WTC11 (cell line): Measurements from ENCODE around the gene CD8A. TPM values are rescaled to one million over a fixed set of nuclear protein-coding genes. Genes with fewer than 3 reads are reported as not detected.

Source experiments
- ATAC-seq: fragments of 200-7000 bp; cut with Tn5 transposase; 2 replicates; pipeline ENCODE4 v1.10.0; 2021; ENCODE audit warnings: mild to moderate bottlenecking, moderate library complexity
- CTCF ChIA-PET: fragments of 300-600 bp; sonication (Branson Sonifier 250); formaldehyde crosslinking; loops from one replicate; lab custom pipeline; 2021; ENCODE audit warnings: antibody characterized with exemption; lab: Charles Lee
- POLR2A ChIA-PET: fragments of 350-600 bp; sonication (Branson Sonifier 250); formaldehyde crosslinking; loops from one replicate; lab custom pipeline; 2021; ENCODE audit warnings: antibody characterized with exemption; lab: Charles Lee
- DNase-seq: peaks from one replicate; pipeline ENCODE4 v3.0.0; 2021; ENCODE audit warnings: low spot score
- H3K27ac Mint-ChIP-seq: 2 replicates; pipeline ENCODE4 v1.8.0; 2021; ENCODE audit warnings: mixed read lengths
- H3K27me3 Mint-ChIP-seq: 2 replicates; pipeline ENCODE4 v1.8.0; 2021; ENCODE audit warnings: low read depth, mild to moderate bottlenecking, moderate library complexity, mixed read lengths
- H3K36me3 Mint-ChIP-seq: 2 replicates; pipeline ENCODE4 v1.8.0; 2021; ENCODE audit warnings: mixed read lengths
- H3K4me1 Mint-ChIP-seq: 2 replicates; pipeline ENCODE4 v1.8.0; 2022; ENCODE audit warnings: mixed read lengths
- H3K4me3 Mint-ChIP-seq: 2 replicates; pipeline ENCODE4 v1.8.0; 2021; ENCODE audit warnings: mild to moderate bottlenecking, moderate library complexity, mixed read lengths
- H3K9me3 Mint-ChIP-seq: 2 replicates; pipeline ENCODE4 v1.8.0; 2021; ENCODE audit warnings: mixed read lengths
- ARID4B ChIP-seq: sonication (generic); formaldehyde crosslinking; IDR thresholded peaks from 2 replicates; pipeline ENCODE4 v1.8.0; 2023; ENCODE audit warnings: missing genetic modification reagents, mild to moderate bottlenecking, borderline replicate concordance
- ATF1 ChIP-seq: sonication (generic); formaldehyde crosslinking; IDR thresholded peaks from 2 replicates; pipeline ENCODE4 v1.8.1; 2023; ENCODE audit warnings: mild to moderate bottlenecking, moderate library complexity, missing genetic modification reagents
- CBFB ChIP-seq: sonication (generic); formaldehyde crosslinking; IDR thresholded peaks from 2 replicates; pipeline ENCODE4 v1.8.1; 2022; ENCODE audit warnings: mild to moderate bottlenecking, low read depth, missing genetic modification reagents
- GTF2I ChIP-seq: fragments of 250-450 bp; sonication (Bioruptor Pico); conservative IDR thresholded peaks from 2 replicates; pipeline ENCODE4 v1.4.0; 2021; ENCODE audit warnings: mild to moderate bottlenecking
- HMGA2 ChIP-seq: fragments of 250-450 bp; sonication (Bioruptor Pico); IDR thresholded peaks from 2 replicates; pipeline ENCODE4 v1.4.0; 2021; ENCODE audit warnings: mild to moderate bottlenecking, moderate library complexity
- MYBL2 ChIP-seq: sonication (generic); formaldehyde crosslinking; IDR thresholded peaks from 2 replicates; pipeline ENCODE4 v1.8.1; 2023; ENCODE audit warnings: mild to moderate bottlenecking, moderate library complexity, missing genetic modification reagents
- NFE2L1 ChIP-seq: sonication (generic); formaldehyde crosslinking; IDR thresholded peaks from 2 replicates; pipeline ENCODE4 v1.8.1; 2023; ENCODE audit warnings: missing genetic modification reagents
- RORB ChIP-seq: fragments of 250-450 bp; sonication (Bioruptor Pico); IDR thresholded peaks from 2 replicates; pipeline ENCODE4 v1.9.0; 2021; ENCODE audit warnings: mild to moderate bottlenecking
- SOX15 ChIP-seq: fragments of 250-450 bp; sonication (Bioruptor Pico); IDR thresholded peaks from 2 replicates; pipeline ENCODE4 v1.9.0; 2021; ENCODE audit warnings: mild to moderate bottlenecking
- ZNF121 ChIP-seq: sonication (generic); formaldehyde crosslinking; IDR thresholded peaks from 2 replicates; pipeline ENCODE4 v1.8.0; 2023; ENCODE audit warnings: missing genetic modification reagents
- ZNF396 ChIP-seq: fragments of 250-450 bp; sonication (Bioruptor Pico); IDR thresholded peaks from 2 replicates; pipeline ENCODE4 v1.8.0; 2021; ENCODE audit warnings: mild to moderate bottlenecking, moderate library complexity, borderline replicate concordance
- ZNF512 ChIP-seq: sonication (generic); formaldehyde crosslinking; IDR thresholded peaks from 2 replicates; pipeline ENCODE4 v1.8.1; 2022; ENCODE audit warnings: missing genetic modification reagents, borderline replicate concordance
- total RNA-seq: library from RNA; stranded (reverse); gene quantifications from 3 replicates; pipeline ENCODE4 v1.2.3, GENCODE V29; 2021
- TF ChIP-seq, protein P1 (sequence below): sonication (generic); formaldehyde crosslinking; IDR thresholded peaks from 2 replicates; pipeline ENCODE4 v1.8.1; 2023; ENCODE audit warnings: mild to moderate bottlenecking, missing genetic modification reagents
- TF ChIP-seq, protein P2 (sequence below): fragments of 200-600 bp; IDR thresholded peaks from 2 replicates; pipeline ENCODE4 v1.8.0; 2022; ENCODE audit warnings: antibody characterized with exemption
- TF ChIP-seq, protein P3 (sequence below): sonication (generic); formaldehyde crosslinking; IDR thresholded peaks from 2 replicates; pipeline ENCODE4 v1.8.0; 2022; ENCODE audit warnings: mild to moderate bottlenecking, missing genetic modification reagents
- TF ChIP-seq, protein P4 (sequence below): sonication (generic); formaldehyde crosslinking; IDR thresholded peaks from 2 replicates; pipeline ENCODE4 v1.8.0; 2022; ENCODE audit warnings: mild to moderate bottlenecking, missing genetic modification reagents

CD8A gene
- total RNA-seq, 1 experiment from 2014 or later, result 0.44 TPM

- TF ChIP-seq, protein P1, sequence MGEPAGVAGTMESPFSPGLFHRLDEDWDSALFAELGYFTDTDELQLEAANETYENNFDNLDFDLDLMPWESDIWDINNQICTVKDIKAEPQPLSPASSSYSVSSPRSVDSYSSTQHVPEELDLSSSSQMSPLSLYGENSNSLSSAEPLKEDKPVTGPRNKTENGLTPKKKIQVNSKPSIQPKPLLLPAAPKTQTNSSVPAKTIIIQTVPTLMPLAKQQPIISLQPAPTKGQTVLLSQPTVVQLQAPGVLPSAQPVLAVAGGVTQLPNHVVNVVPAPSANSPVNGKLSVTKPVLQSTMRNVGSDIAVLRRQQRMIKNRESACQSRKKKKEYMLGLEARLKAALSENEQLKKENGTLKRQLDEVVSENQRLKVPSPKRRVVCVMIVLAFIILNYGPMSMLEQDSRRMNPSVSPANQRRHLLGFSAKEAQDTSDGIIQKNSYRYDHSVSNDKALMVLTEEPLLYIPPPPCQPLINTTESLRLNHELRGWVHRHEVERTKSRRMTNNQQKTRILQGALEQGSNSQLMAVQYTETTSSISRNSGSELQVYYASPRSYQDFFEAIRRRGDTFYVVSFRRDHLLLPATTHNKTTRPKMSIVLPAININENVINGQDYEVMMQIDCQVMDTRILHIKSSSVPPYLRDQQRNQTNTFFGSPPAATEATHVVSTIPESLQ (CRISPR knock-in tag), result no peak
- TF ChIP-seq ATF1 (CRISPR knock-in tag), result no peak
- TF ChIP-seq GTF2I (CRISPR knock-in tag), result no peak
- TF ChIP-seq, protein P2, sequence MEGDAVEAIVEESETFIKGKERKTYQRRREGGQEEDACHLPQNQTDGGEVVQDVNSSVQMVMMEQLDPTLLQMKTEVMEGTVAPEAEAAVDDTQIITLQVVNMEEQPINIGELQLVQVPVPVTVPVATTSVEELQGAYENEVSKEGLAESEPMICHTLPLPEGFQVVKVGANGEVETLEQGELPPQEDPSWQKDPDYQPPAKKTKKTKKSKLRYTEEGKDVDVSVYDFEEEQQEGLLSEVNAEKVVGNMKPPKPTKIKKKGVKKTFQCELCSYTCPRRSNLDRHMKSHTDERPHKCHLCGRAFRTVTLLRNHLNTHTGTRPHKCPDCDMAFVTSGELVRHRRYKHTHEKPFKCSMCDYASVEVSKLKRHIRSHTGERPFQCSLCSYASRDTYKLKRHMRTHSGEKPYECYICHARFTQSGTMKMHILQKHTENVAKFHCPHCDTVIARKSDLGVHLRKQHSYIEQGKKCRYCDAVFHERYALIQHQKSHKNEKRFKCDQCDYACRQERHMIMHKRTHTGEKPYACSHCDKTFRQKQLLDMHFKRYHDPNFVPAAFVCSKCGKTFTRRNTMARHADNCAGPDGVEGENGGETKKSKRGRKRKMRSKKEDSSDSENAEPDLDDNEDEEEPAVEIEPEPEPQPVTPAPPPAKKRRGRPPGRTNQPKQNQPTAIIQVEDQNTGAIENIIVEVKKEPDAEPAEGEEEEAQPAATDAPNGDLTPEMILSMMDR, result no peak
- no peak for TF ChIP-seq HMGA2 (CRISPR knock-in tag)
- TF ChIP-seq ZNF512, result no peak
- TF ChIP-seq ZNF121 (CRISPR knock-in tag), result no peak
- TF ChIP-seq ZNF396, result no peak
- TF ChIP-seq, protein P3, sequence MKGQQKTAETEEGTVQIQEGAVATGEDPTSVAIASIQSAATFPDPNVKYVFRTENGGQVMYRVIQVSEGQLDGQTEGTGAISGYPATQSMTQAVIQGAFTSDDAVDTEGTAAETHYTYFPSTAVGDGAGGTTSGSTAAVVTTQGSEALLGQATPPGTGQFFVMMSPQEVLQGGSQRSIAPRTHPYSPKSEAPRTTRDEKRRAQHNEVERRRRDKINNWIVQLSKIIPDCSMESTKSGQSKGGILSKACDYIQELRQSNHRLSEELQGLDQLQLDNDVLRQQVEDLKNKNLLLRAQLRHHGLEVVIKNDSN (CRISPR knock-in tag), result no peak
- no peak for TF ChIP-seq CBFB (CRISPR knock-in tag)
- TF ChIP-seq, all 79 proteins: peak for 0
These were observed 32.3 kb downstream of the CD8A start (continued) for GRCh38 chr2:86758405-86758804.

DNA sequence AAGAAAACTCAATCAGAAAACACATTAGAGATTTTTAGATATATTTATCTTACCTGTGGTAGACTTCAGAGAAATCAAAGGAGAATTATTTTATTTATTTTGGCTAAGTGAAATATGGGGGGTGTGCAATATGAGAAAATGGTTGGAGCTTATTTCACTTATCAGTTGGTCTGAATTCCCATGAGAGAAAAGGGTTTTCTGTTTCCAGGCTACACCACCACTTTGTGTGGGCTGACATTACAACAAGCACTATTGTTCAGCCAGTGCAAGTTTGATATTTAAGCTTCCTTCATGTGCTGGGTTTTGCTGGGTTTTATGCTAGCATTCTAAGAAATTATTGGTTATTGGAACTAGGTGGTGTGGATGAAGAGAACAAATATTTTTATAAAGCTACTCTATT, 37.1 kb downstream of the CD8A start:
- CTCF ChIA-PET, result no interaction called here
- DNase-seq, result no peak
- peaks cover 57% of the 10 kb centered on the region for H3K36me3 Mint-ChIP-seq

More for the DNA sequence above, 37.1 kb downstream of the CD8A start:
- ATAC-seq, result no peak
- TF ChIP-seq ARID4B (CRISPR knock-in tag) (no peak), NFE2L1 (CRISPR knock-in tag) (no peak), SOX15 (CRISPR knock-in tag) (no peak), ZNF121 (CRISPR knock-in tag) (no peak), MYBL2 (CRISPR knock-in tag) (no peak), RORB (CRISPR knock-in tag) (no peak)
- TF ChIP-seq, protein P4, sequence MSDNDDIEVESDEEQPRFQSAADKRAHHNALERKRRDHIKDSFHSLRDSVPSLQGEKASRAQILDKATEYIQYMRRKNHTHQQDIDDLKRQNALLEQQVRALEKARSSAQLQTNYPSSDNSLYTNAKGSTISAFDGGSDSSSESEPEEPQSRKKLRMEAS (CRISPR knock-in tag), result no peak
- peaks cover 10% of the 10 kb centered on the region for H3K9me3 Mint-ChIP-seq
- no peaks in the 10 kb centered on the region for H3K27me3 Mint-ChIP-seq
- H3K4me1 Mint-ChIP-seq, result peaks cover 7% of the 10 kb centered on the region
- no peak overlapping the region for H3K27ac Mint-ChIP-seq
- H3K4me3 Mint-ChIP-seq, result no peak overlapping the region
- POLR2A ChIA-PET, result no interaction called here
